CD4-positive, alpha-beta T cell (primary cell): ENCODE measurements around the gene ESR2. TPM values are rescaled to one million over a fixed set of nuclear protein-coding genes. Genes with fewer than 3 reads are reported as not detected.

ENCODE experiments used
- ATAC-seq: fragments of 200-7000 bp; cut with Tn5 transposase; one replicate; pipeline ENCODE4 v1.10.0; 2022; ENCODE audit warnings: mild to moderate bottlenecking; ENCODE audit not compliant: poor library complexity
- CTCF ChIA-PET: fragments of 350-600 bp; sonication (Branson Sonifier 250); formaldehyde crosslinking; loops from one replicate; lab custom pipeline; 2021; ENCODE audit warnings: antibody characterized with exemption, inconsistent platforms; lab: Charles Lee
- POLR2A ChIA-PET: fragments of 350-600 bp; sonication (Branson Sonifier 250); formaldehyde crosslinking; loops from one replicate; lab custom pipeline; 2021; ENCODE audit warnings: antibody characterized with exemption, inconsistent platforms; lab: Charles Lee
- DNase-seq, 14 experiments: peaks; one replicate each; pipeline ENCODE4 v3.0.0-alpha.2; 2013 to 2020; ENCODE audit warnings: mixed read lengths in 2 of 14
- H3K27ac ChIP-seq, 2 donors: one replicate each; pipeline versions ENCODE4 v1.5.1 to v1.7.0; 2013; ENCODE audit warnings: low read length in 2 of 2, low read depth in 1 of 2, mild to moderate bottlenecking in 1 of 2
- H3K27me3 ChIP-seq, 2 experiments: 1 replicate in 1 of 2; 2 replicates in 1 of 2; pipeline versions ENCODE4 v1.6.1 to v1.7.0; 2013; ENCODE audit warnings: low read length in 2 of 2, control low read depth in 1 of 2, mild to moderate bottlenecking in 1 of 2, moderate library complexity in 1 of 2; ENCODE audit not compliant: insufficient read depth in 2 of 2, control insufficient read depth in 1 of 2
- H3K36me3 ChIP-seq: one replicate; pipeline ENCODE4 v1.6.1; 2013; ENCODE audit warnings: low read length, control low read depth; ENCODE audit not compliant: insufficient read depth
- H3K4me1 ChIP-seq: one replicate; pipeline ENCODE4 v1.6.1; 2013; ENCODE audit warnings: low read length, control low read depth; ENCODE audit not compliant: insufficient read depth
- H3K4me3 ChIP-seq: one replicate; pipeline ENCODE4 v1.5.1; 2013; ENCODE audit warnings: mild to moderate bottlenecking, low read length, moderate library complexity
- H3K9me3 ChIP-seq, 2 experiments: 1 replicate in 1 of 2; 2 replicates in 1 of 2; pipeline versions ENCODE4 v1.6.1 to v1.7.0; 2013; ENCODE audit warnings: low read length in 2 of 2, mild to moderate bottlenecking in 2 of 2, control low read depth in 1 of 2, moderate library complexity in 1 of 2; ENCODE audit not compliant: control insufficient read depth in 1 of 2, insufficient read depth in 1 of 2
- H3K27ac Mint-ChIP-seq: one replicate; pipeline ENCODE4 v1.8.0; 2020; ENCODE audit warnings: mixed read lengths
- H3K27me3 Mint-ChIP-seq: one replicate; pipeline ENCODE4 v1.8.0; 2021; ENCODE audit warnings: mixed read lengths
- H3K36me3 Mint-ChIP-seq: one replicate; pipeline ENCODE4 v1.8.0; 2021; ENCODE audit warnings: low read depth, mixed read lengths
- H3K4me1 Mint-ChIP-seq: one replicate; pipeline ENCODE4 v1.8.0; 2021; ENCODE audit warnings: low read depth, mixed read lengths
- H3K4me3 Mint-ChIP-seq: one replicate; pipeline ENCODE4 v1.8.0; 2020; ENCODE audit warnings: mild to moderate bottlenecking, mixed read lengths
- H3K9me3 Mint-ChIP-seq: one replicate; pipeline ENCODE4 v1.8.0; 2020; ENCODE audit warnings: mixed read lengths
- CTCF ChIP-seq: fragments of 200-600 bp; IDR thresholded peaks from one replicate; pipeline ENCODE4 v1.8.0; 2022; ENCODE audit warnings: antibody characterized with exemption, mild to moderate bottlenecking
- intact Hi-C, 2 experiments: fragments of 100-400 bp; cut with DNase I in 1 of 2; cut with micrococcal nuclease in 1 of 2; formaldehyde crosslinking; loops; one replicate each; pipeline versions ENCODE4 v1.15.1 to v1.9.0; 2023 to 2025; cut with DNase I, micrococcal nuclease
- total RNA-seq, 174 experiments: library from RNA in 2 of 174; stranded (reverse) in 2 of 174; gene quantifications; one replicate each; pipeline ENCODE4 v1.2.3 and lab custom pipeline; 2021 to 2026

Gene ESR2
- total RNA-seq, 2 experiments from 2014 or later = 0.08 TPM; not detected in 1

GRCh38 chr14:64249363-64249762, 44.8 kb downstream of the ESR2 start:
- H3K4me3 Mint-ChIP-seq = no peak overlapping the region
- H3K27ac Mint-ChIP-seq = no peak overlapping the region
- no peaks in the 10 kb centered on the region for H3K4me1 Mint-ChIP-seq
- Histone ChIP-seq H3K27me3 (no peaks in the 10 kb centered on the region), H3K9me3 (no peaks in the 10 kb centered on the region), H3K4me3 (no peak overlapping the region), H3K4me1 (no peaks in the 10 kb centered on the region), H3K27ac (no peak overlapping the region), H3K36me3 (no peaks in the 10 kb centered on the region)
- intact Hi-C loops = no loop called here
- CTCF ChIA-PET = no interaction called here
- no peak for TF ChIP-seq CTCF
- peaks cover 9% of the 10 kb centered on the region for H3K27me3 Mint-ChIP-seq
- no peaks in the 10 kb centered on the region for H3K36me3 Mint-ChIP-seq
- no peaks in the 10 kb centered on the region for H3K9me3 Mint-ChIP-seq
- DNase-seq (no peak), ATAC-seq (no peak)
- POLR2A ChIA-PET = no interaction called here

GRCh38 chr14:64248689-64249088, 45.5 kb downstream of the ESR2 start:
- H3K27ac ChIP-seq = no peak overlapping the region
- ChIA-PET POLR2A (no interaction called here), CTCF (no interaction called here)
- H3K36me3 ChIP-seq = no peaks in the 10 kb centered on the region
- no peak for DNase-seq
- no peaks in the 10 kb centered on the region for H3K4me1 ChIP-seq
- no peaks in the 10 kb centered on the region for H3K27me3 ChIP-seq
- Mint-ChIP-seq H3K4me3 (no peak overlapping the region), H3K36me3 (no peaks in the 10 kb centered on the region), H3K9me3 (no peaks in the 10 kb centered on the region), H3K27ac (no peak overlapping the region), H3K27me3 (peaks cover 9% of the 10 kb centered on the region), H3K4me1 (no peaks in the 10 kb centered on the region)
- TF ChIP-seq CTCF = no peak
- H3K9me3 ChIP-seq = no peaks in the 10 kb centered on the region
- intact Hi-C loops = no loop called here
- ATAC-seq = no peak
- H3K4me3 ChIP-seq = no peak overlapping the region

- Mint-ChIP-seq H3K27ac (no peak overlapping the region), H3K27me3 (peaks cover 16% of the 10 kb centered on the region), H3K36me3 (no peaks in the 10 kb centered on the region), H3K9me3 (no peaks in the 10 kb centered on the region), H3K4me1 (no peaks in the 10 kb centered on the region), H3K4me3 (no peak overlapping the region)
- ChIA-PET POLR2A (no interaction called here), CTCF (no interaction called here)
- Histone ChIP-seq H3K4me3 (no peak overlapping the region), H3K36me3 (no peaks in the 10 kb centered on the region), H3K9me3 (no peaks in the 10 kb centered on the region), H3K27ac (no peak overlapping the region), H3K4me1 (no peaks in the 10 kb centered on the region), H3K27me3 (no peaks in the 10 kb centered on the region)
- ATAC-seq (no peak), DNase-seq (no peak)
- no peak for TF ChIP-seq CTCF
- intact Hi-C loops = no loop called here
These were observed 47.0 kb downstream of the ESR2 start for GRCh38 chr14:64247195-64247594.
